Rectal smooth muscle tissue (tissue), 1 donor: ENCODE measurements around the gene CDH15.
"Not testable (repeated sequence)": the region's sequence is repeated elsewhere in the genome, so short reads cannot be mapped to it uniquely, and the experiment has no call there.

Experiments used
- H3K27ac ChIP-seq: one replicate; pipeline ENCODE4 v1.7.0; 2013; ENCODE audit warnings: low read depth, low read length, inconsistent platforms
- H3K27me3 ChIP-seq: one replicate; pipeline ENCODE4 v1.7.0; 2013; ENCODE audit warnings: low read length; ENCODE audit not compliant: control insufficient read depth, insufficient read depth
- H3K36me3 ChIP-seq: one replicate; pipeline ENCODE4 v1.7.0; 2013; ENCODE audit warnings: low read length; ENCODE audit not compliant: control insufficient read depth, insufficient read depth
- H3K4me1 ChIP-seq: one replicate; pipeline ENCODE4 v1.7.0; 2013; ENCODE audit warnings: low read length; ENCODE audit not compliant: control insufficient read depth, insufficient read depth
- H3K4me3 ChIP-seq: one replicate; pipeline ENCODE4 v1.7.0; 2013; ENCODE audit warnings: low read length
- H3K9ac ChIP-seq: one replicate; pipeline ENCODE4 v1.7.0; 2013; ENCODE audit warnings: low read length

The CDH15 gene

DNA sequence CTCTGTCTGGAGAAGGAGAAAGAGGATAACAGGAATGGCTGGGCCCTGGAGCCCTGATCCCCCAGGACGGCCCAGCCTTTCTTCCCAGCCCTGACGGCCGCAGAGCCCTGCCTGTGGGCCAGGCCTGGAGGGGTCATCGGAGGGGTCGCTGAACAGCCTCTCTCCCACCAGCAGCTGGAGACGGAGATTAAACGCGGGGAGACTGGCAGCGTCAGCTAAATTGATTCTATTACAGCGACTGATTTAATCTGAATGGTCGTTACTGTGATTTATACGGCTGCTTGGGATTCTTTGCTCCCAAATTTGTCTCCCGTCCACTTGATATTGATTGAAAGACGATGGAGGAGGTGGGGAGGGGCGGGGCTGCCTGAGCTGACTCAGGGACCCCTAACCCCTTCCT is 7.1 kb upstream of the CDH15 start:
- H3K27me3 ChIP-seq = peaks cover 20% of the 10 kb centered on the region
- no peak overlapping the region for H3K9ac ChIP-seq
- no peak overlapping the region for H3K4me3 ChIP-seq
- H3K27ac ChIP-seq = no peak overlapping the region
- no peaks in the 10 kb centered on the region for H3K4me1 ChIP-seq
- no peaks in the 10 kb centered on the region for H3K36me3 ChIP-seq

DNA sequence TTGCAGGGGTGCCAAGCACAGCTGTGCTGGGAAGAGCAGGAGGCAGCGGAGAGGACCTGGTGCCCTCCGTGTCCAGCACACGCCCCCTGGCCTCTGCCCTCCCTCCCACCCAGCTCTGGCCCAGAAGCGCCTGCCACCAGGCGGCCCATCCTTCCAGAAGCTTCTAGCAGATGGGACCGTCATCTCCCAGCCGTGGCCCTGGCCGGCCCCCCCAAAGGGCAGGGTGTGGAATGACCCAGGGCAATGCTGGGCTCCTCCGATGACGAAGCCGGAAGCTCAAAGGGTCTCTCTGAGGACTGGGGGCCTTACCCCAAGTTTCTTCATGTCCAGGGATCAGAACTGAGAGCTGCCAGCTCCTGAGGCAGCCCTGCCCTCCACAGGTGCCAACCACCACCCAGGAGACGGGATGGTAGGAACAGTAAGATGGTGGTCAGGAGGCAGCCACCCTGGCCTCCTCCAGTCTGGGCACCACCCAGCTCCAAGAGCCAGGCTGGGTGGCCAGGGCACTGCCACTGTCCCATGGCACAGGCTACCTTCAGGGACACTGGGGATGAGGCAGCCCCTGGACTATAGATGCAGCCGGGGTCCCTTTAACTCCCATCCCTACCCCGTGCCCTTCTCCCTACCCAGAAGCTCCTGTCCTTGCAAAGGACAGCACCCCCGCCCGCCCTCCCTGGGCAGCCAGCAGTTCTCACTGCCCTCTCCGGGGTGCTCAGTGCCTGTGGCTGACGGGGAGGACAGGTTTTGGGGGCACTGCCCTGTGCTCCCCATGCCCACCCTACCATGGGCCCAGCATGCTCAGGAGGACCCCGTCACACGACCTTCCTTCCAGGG is 6.5 kb upstream of the CDH15 start:
- Histone ChIP-seq H3K27me3 (peaks cover 26% of the 10 kb centered on the region), H3K4me1 (no peaks in the 10 kb centered on the region), H3K4me3 (no peak overlapping the region), H3K36me3 (no peaks in the 10 kb centered on the region), H3K27ac (no peak overlapping the region), H3K9ac (no peak overlapping the region)

DNA sequence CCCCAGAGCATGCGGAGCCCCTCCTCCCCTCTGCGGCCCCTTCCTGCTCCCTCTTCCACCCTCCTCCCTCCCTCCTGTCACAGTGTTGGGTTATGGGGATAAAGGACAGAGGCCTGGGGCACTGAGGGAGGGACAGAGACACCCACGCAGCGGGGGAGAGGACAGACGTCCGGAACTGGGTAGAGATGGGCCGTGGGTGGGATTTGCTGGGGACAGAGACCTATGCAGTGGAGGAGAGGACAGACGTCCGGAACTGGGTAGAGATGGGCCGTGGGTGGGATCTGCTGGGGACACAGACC is 5.9 kb upstream of the CDH15 start:
- peaks cover 26% of the 10 kb centered on the region for H3K27me3 ChIP-seq
- not testable (repeated sequence) for H3K9ac ChIP-seq, H3K27ac ChIP-seq, H3K4me1 ChIP-seq, H3K4me3 ChIP-seq, H3K36me3 ChIP-seq

DNA sequence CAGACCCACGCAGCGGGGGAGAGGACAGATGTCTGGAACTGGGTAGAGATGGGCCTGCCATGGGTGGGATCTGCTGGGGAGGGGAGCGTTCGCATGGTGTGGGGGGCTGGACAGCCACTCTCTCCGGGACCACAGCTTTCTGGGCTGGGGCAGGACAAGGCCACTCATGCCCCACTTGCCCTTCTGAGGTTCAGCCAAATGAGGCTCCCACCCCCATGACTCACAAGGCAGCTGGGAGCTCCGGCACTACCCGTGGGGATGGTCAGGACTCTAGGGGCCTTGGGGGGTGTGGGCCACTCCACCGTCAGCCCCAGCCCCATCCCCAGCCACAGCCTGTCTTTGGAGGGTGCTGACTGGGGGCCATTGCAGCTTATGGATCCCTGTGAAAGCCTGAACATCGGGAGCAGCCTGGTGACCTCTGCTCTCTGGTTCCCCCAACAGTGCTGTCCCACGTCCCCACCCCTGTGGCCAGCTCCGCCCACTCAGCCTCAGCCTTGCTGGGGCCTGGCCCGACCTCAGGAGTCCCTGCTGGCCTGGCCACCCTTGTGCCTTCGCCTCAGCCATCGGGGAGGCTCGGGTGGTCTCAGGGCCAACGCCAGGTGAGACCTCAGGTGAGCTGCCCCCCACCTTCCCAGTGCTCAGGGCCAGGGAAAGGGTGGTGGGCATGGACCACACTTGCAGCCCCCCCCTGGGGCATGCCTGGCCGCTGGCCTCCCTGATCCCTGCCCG is 4.7 kb upstream of the CDH15 start:
- no peak overlapping the region for H3K9ac ChIP-seq
- peaks cover 29% of the 10 kb centered on the region for H3K27me3 ChIP-seq
- H3K4me1 ChIP-seq = no peaks in the 10 kb centered on the region
- no peak overlapping the region for H3K4me3 ChIP-seq
- H3K36me3 ChIP-seq = no peaks in the 10 kb centered on the region
- H3K27ac ChIP-seq = no peak overlapping the region

DNA sequence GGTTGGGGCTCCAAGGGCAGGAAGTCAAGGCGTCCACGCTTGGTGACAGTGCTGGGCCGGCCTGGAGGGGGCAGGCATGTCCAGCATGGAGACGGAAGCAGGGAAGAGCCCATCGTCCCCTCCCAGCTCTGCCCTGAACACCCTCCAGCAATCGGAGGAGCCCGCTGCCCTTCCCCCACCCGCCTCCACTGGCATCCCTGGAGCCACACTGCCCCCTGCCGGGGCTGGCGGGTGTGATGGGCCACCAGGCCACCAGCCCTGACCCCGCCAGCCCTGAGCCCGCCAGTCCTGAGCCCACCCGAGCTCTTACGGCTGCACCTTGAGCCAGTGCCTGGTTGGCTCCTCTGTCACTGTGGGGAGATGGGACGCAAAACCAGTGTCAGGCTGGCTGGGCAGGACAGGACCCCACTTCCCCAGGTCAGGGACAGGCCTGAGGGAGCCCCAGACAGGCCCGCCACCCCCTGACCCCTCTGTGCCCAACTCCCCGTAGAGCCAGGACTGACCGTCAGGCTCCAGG is 4.1 kb upstream of the CDH15 start:
- Histone ChIP-seq H3K27me3 (peaks cover 29% of the 10 kb centered on the region), H3K27ac (no peak overlapping the region), H3K4me1 (no peaks in the 10 kb centered on the region), H3K36me3 (no peaks in the 10 kb centered on the region), H3K9ac (no peak overlapping the region), H3K4me3 (no peak overlapping the region)

DNA sequence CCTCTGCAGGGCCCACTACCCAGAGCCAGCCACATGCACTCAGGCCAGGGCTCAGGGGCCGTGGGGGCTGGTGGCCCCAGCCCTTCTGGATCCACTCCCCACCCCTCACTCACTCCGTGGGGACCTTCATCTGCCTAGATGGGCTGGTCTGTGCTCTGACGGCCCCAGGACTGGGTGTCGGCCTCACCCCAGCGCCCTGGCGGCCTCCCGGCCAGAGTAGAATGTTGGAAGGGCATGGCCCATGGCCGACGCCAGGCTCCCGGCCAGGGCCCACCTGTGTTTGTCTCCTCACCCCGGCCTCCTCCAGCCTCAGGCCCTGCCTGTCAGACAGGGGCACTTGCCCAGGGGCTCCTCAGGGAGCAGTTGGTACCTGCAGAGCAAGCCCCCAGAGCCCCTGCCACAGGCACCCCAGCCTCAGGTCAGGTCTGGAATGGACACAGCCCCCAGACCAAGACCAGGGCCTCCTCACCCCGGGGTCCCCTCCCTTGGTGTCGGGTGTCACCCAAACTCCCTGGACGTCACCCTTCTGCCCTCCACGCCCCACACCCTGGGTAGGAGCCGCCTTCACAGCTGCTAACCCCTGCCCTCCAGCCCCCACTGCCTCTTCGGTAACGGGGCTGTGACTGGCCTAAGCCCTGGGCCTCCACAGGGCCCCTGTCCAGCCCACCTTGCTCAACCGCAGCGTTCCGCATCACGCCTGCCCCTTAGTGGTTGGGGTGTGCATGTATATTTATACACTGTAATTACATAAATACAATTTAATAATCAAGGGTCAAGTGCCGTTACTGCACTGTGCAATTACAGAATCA is 3.0 kb upstream of the CDH15 start:
- Histone ChIP-seq H3K4me1 (no peaks in the 10 kb centered on the region), H3K36me3 (no peaks in the 10 kb centered on the region), H3K27me3 (peaks cover 29% of the 10 kb centered on the region), H3K4me3 (no peak overlapping the region), H3K27ac (no peak overlapping the region), H3K9ac (no peak overlapping the region)

DNA sequence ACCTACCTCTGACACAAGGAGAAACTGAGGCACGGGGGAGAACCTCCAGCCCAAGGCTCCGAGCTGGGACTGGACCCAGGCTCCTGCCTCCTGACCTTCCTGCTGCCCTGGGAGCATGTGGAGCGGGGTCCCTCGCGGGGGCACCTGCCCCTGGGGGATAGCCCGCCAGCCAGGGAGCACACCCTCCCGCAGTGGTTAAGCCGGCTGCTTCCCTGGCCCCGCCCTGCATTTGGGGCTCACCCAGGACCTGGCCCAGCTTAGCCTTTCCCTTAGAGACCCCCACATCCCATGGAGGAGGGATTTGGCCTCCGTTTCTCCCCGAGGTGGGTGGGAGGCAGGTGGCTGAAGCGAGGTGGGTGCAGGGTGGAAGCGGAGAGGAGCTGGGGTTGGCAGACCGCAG is 1.8 kb upstream of the CDH15 start:
- peaks cover 29% of the 10 kb centered on the region for H3K27me3 ChIP-seq
- no peak overlapping the region for H3K9ac ChIP-seq
- H3K36me3 ChIP-seq = no peaks in the 10 kb centered on the region
- H3K4me1 ChIP-seq = no peaks in the 10 kb centered on the region
- no peak overlapping the region for H3K27ac ChIP-seq
- H3K4me3 ChIP-seq = no peak overlapping the region

DNA sequence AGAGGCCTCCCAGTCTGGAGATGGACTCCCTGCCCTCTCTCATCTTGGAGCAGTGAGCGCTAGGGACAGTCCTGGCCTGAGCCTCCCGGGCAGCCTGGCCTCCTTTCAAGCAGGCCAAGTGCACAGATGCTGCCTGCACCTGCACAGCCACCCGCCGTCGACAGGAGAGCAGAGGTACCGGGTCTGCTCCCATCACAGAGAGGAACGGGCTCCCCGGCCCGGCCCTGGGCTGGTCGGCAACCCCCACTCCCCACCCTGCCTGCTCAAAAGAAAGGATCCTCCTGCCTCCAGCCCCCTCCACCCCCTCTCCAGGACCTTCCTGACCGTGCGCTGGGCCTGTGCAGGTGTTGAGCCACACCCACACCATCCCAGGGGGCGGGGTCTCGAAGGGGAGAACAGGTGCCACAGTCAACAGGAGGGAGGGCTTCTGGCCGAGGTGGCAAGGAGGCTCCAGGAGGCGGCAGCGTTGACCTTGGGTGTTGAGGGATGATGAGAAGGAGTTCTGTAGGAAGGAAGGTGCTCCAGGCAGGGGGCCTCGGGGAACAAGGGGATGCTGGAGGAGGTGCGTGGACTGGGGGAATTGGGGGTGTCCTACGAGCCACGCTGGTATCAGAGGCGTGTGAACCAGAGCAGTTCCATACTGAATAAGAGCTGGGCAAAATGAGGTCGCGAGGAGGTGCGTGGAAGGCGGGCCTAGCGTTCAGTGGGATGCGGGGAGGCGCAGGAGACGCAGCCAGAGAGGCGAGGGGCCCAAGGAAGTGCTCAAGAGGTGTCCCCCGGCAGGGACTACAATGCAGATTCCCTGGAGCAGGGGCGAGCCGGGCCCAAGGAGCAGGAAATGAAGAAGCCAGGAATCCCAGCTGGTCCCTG is 967 bp upstream of the CDH15 start:
- peaks cover 29% of the 10 kb centered on the region for H3K27me3 ChIP-seq
- no peaks in the 10 kb centered on the region for H3K4me1 ChIP-seq
- H3K27ac ChIP-seq = no peak overlapping the region
- H3K9ac ChIP-seq = no peak overlapping the region
- H3K36me3 ChIP-seq = no peaks in the 10 kb centered on the region
- H3K4me3 ChIP-seq = peak overlapping the region; percentile 47

DNA sequence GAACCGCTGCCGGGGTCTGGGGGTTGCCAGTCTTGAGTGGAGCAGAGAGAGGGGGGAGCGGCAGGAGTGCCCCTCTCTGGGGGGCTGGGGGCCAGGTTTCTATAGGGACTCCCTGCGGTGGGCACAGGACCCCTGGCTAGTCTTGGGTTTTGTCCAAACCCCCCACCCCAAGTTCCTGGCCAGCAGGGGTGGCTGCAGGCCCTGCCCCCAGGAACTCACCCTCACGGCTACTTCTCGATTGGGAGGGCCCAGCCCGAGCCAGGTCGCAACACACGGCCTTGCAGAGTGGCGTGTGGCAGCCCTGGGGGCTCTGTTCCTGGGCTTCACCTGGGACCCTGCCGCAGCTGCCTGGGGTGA is 601 bp downstream of the CDH15 start:
- no peak overlapping the region for H3K9ac ChIP-seq
- H3K27ac ChIP-seq = no peak overlapping the region
- H3K36me3 ChIP-seq = no peaks in the 10 kb centered on the region
- H3K27me3 ChIP-seq = peaks cover 24% of the 10 kb centered on the region
- no peaks in the 10 kb centered on the region for H3K4me1 ChIP-seq
- no peak overlapping the region for H3K4me3 ChIP-seq

DNA sequence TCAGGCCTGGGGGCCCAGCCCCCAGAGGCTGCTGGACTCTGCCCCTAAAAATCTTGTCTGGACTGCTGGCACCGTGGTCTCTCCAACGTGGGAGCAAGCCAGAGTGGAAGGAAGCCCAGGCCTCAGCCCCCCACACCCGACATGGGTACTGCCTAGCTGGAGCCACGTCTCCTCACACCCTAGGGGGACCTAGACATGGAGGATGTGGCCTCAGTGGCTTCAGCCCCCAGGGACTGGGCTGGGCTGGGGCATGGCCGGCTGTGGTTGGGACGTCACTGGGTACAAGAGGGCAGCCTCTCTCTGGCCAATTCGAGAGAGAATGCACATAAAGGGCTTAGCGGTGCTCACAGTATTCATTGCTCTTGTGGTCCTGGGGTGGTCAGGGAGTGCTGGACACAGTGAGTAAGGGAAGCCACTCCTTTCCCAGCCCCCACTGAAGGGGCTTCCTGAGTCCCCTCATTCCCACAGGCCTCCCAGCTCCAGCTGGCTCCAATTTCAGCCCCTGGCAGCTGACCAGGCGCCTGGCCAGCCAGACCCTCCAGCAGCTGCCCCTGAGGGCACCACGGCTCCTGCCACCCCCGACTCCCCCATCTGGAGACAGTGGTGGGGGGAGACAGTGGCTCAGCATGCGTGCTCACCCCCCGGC is 1.1 kb downstream of the CDH15 start:
- H3K27ac ChIP-seq = no peak overlapping the region
- peaks cover 20% of the 10 kb centered on the region for H3K27me3 ChIP-seq
- H3K9ac ChIP-seq = no peak overlapping the region

DNA sequence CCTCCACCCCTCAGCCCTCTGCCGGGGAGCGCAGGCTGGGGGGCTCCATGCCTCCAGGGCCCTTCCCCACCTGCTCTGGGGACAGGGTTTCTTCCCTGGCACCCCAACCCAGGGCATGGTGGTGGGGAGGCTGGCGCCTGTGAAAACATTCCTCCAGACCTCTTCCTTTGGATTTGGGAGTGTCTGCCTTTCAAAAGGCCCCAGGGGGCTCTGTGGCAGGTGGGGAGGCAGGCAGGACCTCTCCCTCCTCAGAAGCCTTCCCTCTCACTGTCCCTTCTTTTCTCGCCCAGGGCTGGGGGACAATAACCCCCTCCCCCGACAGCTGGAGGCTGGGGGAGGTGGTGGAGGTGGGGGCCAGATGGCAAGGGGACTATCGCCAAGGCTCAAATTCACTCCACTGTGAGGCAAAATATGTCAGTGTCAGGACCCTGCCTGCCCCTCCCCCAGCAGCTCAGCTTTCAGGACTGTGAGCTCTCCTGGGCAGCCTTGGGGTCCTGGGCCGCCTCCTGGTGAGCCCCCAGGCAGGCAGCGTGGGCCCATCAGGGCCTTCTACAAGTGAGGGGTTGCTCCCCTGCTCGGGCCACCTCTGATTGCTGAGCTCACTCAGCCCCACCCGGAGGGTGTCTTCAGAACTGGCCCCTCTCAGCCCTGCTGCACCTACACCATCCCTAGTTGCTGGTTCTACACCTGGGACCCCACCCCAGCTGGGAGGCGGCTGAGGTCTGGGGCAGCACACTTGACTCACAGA is 1.8 kb downstream of the CDH15 start:
- H3K4me3 ChIP-seq = no peak overlapping the region
- no peak overlapping the region for H3K27ac ChIP-seq
- no peaks in the 10 kb centered on the region for H3K36me3 ChIP-seq
- no peaks in the 10 kb centered on the region for H3K4me1 ChIP-seq
- peaks cover 14% of the 10 kb centered on the region for H3K27me3 ChIP-seq
- no peak overlapping the region for H3K9ac ChIP-seq

More for the DNA sequence above, 1.1 kb downstream of the CDH15 start:
- Histone ChIP-seq H3K4me1 (no peaks in the 10 kb centered on the region), H3K4me3 (no peak overlapping the region), H3K36me3 (no peaks in the 10 kb centered on the region)
